RWPE1 (cell line): ENCODE data around the gene SUGCT.

Experiments used
- CTCF ChIA-PET: fragments of 350-600 bp; sonication (Branson Sonifier 250); formaldehyde crosslinking; extraction: SDS; loops from one replicate; lab custom pipeline; 2021; lab: Yijun Ruan, JAX
- POLR2A ChIA-PET: fragments of 400-600 bp; formaldehyde crosslinking; extraction: SDS; loops from one replicate; lab custom pipeline; 2020; ENCODE audit warnings: antibody characterized with exemption; ENCODE audit not compliant: low non-redundant PET; lab: Yijun Ruan, JAX
- DNase-seq: peaks from one replicate; pipeline ENCODE4 v3.0.0; 2012; ENCODE audit warnings: low spot score
- H3K27ac ChIP-seq: fragments of 450-650 bp; 2 replicates; pipeline ENCODE4 v1.5.1; 2017
- CTCF ChIP-seq: fragments of 450-650 bp; conservative IDR thresholded peaks from 2 replicates; pipeline ENCODE4 v1.5.1; 2017; ENCODE audit warnings: low read depth, mild to moderate bottlenecking

SUGCT gene

GRCh38 chr7:40306025-40306424, 171.2 kb downstream of the SUGCT start:
- ChIA-PET CTCF (no interaction called here), POLR2A (no interaction called here)
- no peak overlapping the region for H3K27ac ChIP-seq
- DNase-seq: no peak
- no peak for TF ChIP-seq CTCF

DNA sequence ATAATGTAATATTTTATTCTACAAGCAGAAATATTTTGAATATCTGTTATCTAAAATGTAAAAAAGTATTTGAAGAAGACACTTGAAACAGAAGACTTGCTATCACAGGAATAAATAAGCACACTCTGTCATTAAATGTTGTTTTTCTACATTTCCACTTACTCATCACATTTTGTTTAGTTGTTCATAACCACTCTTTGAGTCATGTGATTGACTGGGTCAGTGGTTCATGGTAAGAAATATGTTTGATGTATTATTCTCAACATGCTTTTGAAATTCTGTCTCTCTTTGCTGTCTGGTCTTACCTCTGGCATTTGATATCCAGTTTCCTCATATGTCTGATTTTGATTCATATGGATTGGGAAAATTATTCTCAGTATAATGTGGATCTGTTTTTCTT, 171.8 kb downstream of the SUGCT start:
- TF ChIP-seq CTCF: no peak
- peak; percentile 13 for DNase-seq
- no peak overlapping the region for H3K27ac ChIP-seq
- ChIA-PET CTCF (no interaction called here), POLR2A (no interaction called here)

- DNase-seq: no peak
- H3K27ac ChIP-seq: no peak overlapping the region
- TF ChIP-seq CTCF: no peak
- POLR2A ChIA-PET: no interaction called here
- CTCF ChIA-PET: interaction anchor here (0.6 kb wide), 1 partner anchor 79 kb away, joined by 3 read pairs; no protein-coding TSS in a partner anchor
These were observed 175.5 kb downstream of the SUGCT start for GRCh38 chr7:40310258-40310657.

DNA sequence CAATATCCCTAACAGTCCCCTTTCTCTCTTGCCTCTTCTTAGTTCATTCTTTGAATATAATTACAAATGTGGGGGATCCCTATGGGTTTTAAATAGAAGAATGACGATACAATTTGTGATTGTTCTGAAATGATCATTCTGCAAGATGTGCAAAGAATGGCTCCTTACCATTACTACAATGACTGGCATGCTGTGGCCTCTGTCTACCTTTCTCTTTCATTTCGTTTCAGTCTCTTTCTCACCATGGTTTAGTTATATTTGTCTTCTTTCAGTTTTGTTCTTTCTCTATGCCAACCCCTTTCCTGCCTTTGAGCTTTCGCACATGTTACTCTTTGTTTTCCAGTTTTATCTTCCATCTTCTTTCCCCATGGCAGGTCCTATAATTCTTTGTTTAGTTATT, 176.5 kb downstream of the SUGCT start:
- no peak for TF ChIP-seq CTCF
- DNase-seq: no peak
- POLR2A ChIA-PET: no interaction called here
- CTCF ChIA-PET: no interaction called here
- no peak overlapping the region for H3K27ac ChIP-seq

DNA sequence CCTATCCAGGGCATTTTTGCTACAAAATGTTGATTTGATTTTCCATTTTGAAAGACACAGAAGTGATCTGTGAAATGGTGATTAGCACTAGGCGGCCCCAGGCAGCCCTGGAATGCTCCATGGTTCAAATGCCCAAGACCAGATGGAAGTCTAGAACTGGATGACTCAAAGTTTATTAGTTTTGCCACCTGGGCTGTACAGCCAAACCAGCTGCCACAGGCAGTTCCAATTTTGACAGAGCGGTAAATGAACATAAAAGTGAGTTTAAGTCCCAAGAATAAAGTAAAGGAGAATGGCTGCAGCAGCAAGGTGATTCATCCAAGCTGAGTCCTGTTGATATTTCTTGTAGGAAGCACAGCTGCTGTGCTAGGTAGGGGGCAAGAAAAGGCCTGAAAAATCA, 180.5 kb downstream of the SUGCT start:
- CTCF ChIA-PET: interaction anchor here (0.6 to 0.7 kb wide), 2 partner anchors 248 to 1311 kb away, joined by 3 to 4 read pairs; no protein-coding TSS in a partner anchor
- TF ChIP-seq CTCF: no peak
- H3K27ac ChIP-seq: no peak overlapping the region
- POLR2A ChIA-PET: no interaction called here
- DNase-seq: no peak

DNA sequence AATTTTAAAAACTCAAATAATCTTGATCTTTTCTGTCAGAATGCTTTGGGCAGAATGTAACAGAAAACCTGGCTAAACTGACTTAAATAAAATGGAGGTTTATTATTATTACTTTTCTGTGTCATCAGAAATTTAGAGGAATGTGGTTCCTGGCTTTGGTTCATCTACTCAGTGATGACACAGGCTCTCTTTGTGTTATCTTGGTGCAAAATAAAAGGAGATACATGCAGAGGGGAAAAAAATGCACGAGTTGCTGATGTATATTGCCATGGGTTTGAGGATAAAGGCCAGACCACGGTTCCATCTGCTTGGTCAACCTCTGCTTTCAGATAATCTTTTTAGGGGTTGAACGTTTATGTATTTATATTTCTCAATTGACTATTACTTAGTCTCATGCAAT, 181.4 kb downstream of the SUGCT start:
- no peak for TF ChIP-seq CTCF
- DNase-seq: no peak
- POLR2A ChIA-PET: no interaction called here
- H3K27ac ChIP-seq: no peak overlapping the region
- CTCF ChIA-PET: interaction anchor here (0.6 kb wide), 1 partner anchor 22 kb away, joined by 5 read pairs; no protein-coding TSS in a partner anchor
